Measurements from ENCODE around the gene UMPS.

GRCh38 chr3:124741027-124741426 lies 10.8 kb downstream of the UMPS start:
- TF ChIP-seq EZH2 (IDR thresholded peaks at IDR 0.05; ENCODE audit: insufficient read depth, poor library complexity, severe bottlenecking) (no peak), EZH2phosphoT487 (IDR thresholded peaks at IDR 0.05; ENCODE audit: insufficient read depth, low read depth) (no peak)

All from GM23248 (cell line).